Thymus (tissue), 11 donors: ENCODE data around the gene NKAIN4. TPM values are rescaled to one million over a fixed set of nuclear protein-coding genes. Genes with fewer than 3 reads are reported as not detected.
A peak's percentile ranks its signal among the peaks of the same experiment; 100 is the strongest.

Experiments
- DNase-seq, 9 donors: peaks; one replicate each; pipeline ENCODE4 v3.0.0-alpha.2; 2013; ENCODE audit warnings: low spot score in 9 of 9, low read depth in 6 of 9, missing footprints in 1 of 9
- H3K27ac ChIP-seq, 2 donors: one replicate each; pipeline ENCODE4 v1.5.1; 2013; ENCODE audit warnings: control low read depth in 1 of 2, low read depth in 1 of 2, low read length in 1 of 2, mild to moderate bottlenecking in 1 of 2, moderate library complexity in 1 of 2
- H3K27me3 ChIP-seq, 2 donors: one replicate each; pipeline ENCODE4 v1.5.1; 2013; ENCODE audit warnings: low read length in 1 of 2; ENCODE audit not compliant: control insufficient read depth in 2 of 2, insufficient read depth in 1 of 2
- H3K36me3 ChIP-seq, 2 donors: one replicate each; pipeline ENCODE4 v1.5.1; 2013; ENCODE audit warnings: low read length in 1 of 2, mild to moderate bottlenecking in 1 of 2, moderate library complexity in 1 of 2; ENCODE audit not compliant: control insufficient read depth in 2 of 2, insufficient read depth in 2 of 2
- H3K4me1 ChIP-seq, 2 donors: one replicate each; pipeline ENCODE4 v1.5.1; 2013; ENCODE audit warnings: low read length in 2 of 2; ENCODE audit not compliant: control insufficient read depth in 2 of 2, insufficient read depth in 2 of 2
- H3K4me3 ChIP-seq, 2 donors: one replicate each; pipeline ENCODE4 v1.5.1; 2013; ENCODE audit warnings: low read length in 2 of 2, control low read depth in 1 of 2, mild to moderate bottlenecking in 1 of 2
- H3K9me3 ChIP-seq, 2 donors: one replicate each; pipeline ENCODE4 v1.5.1; 2013; ENCODE audit warnings: low read length in 1 of 2, mild to moderate bottlenecking in 1 of 2; ENCODE audit not compliant: control insufficient read depth in 2 of 2, insufficient read depth in 1 of 2
- WGBS: extraction: QIAGEN DNeasy Blood & Tissue Kit; methylation state at CpG from one replicate; pipeline ENCODE4 v1.1.7; 2013; 5-methylcytosine and 5-hydroxymethylcytosine counted together
- polyA plus RNA-seq: library from polyadenylated mRNA; stranded (reverse); fragments of 200-250 nt; gene quantifications from one replicate; pipeline ENCODE4 v1.2.3, GENCODE V29; 2013
- total RNA-seq: library from RNA; stranded (reverse); fragments of 120-200 nt; gene quantifications from one replicate; pipeline ENCODE4 v1.2.4, GENCODE V29; 2013
- donor health status: healthy.

The NKAIN4 gene
- total and polyA plus RNA-seq, 2 donors: 2.2 to 8.5 TPM

DNA sequence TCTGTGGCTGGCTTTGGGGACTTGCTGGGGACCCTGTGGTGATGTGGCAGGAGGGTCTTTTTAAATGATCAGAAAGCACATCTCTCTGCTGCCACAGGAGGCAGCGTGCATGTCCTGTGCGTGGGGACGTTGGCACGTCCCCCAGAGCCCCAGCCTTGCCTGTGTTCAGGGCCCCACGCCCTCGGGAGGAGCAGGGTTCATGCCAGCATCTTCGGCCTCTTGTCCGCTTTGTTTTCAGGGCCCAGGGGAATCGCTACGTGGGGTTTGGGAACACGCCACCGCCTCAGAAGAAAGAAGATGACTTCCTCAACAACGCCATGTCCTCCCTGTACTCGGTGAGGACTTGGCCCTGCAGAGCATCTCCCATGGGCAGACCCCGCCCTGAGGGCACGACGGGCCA is 24.4 kb upstream of the NKAIN4 start:
- Histone ChIP-seq H3K4me3 (no peak overlapping the region), H3K9me3 (no peaks in the 10 kb centered on the region), H3K36me3 (peaks cover 45 to 76% of the 10 kb centered on the region in 2 donors), H3K27me3 (no peaks in the 10 kb centered on the region), H3K4me1 (peaks cover 3 to 12% of the 10 kb centered on the region in 2 donors), H3K27ac (no peak overlapping the region)
- no peak for DNase-seq
- 97% methylated on average over 17 of the region's 17 CpGs for WGBS

DNA sequence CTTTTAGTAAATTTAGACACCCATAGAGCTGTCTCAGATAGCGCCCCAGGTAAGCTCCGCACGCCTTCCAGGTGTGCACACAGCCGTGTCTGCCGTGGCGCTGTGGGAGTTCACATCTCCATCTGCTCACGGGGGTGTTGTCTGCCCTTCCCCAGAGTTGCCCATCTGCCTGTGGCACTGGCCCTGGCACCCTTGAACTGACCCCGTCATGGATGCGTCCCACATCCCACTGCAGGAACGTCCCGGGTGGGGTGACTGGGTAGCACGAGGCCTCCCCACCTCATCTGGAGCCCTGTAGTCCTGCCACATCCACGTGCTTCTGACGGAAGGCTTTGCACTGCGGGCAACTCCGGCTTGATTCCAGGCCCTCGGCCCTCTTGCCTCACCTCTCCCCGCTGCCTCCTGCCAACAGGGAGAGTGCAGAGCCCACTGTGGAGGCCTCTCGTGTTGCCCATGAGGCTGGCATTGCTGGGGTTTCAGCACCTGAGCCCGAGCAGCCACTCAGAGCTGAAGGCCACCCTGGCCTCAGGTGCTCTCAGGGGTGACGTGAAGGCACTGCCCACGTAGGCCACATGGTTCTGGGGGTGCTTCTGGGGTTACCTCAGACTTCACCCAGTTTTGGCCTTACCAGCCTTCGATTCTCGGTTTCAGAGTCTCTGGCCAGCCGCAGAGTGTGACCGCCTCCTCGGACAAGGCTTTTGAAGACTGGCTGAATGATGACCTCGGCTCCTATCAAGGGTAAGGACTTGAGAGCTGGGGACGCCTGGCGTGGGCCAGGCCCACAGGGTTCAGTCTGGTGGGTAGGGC is 23.4 kb upstream of the NKAIN4 start:
- Histone ChIP-seq H3K9me3 (no peaks in the 10 kb centered on the region), H3K36me3 (peaks cover 40 to 66% of the 10 kb centered on the region in 2 donors), H3K4me3 (no peak overlapping the region), H3K27ac (no peak overlapping the region), H3K4me1 (peaks cover 6 to 9% of the 10 kb centered on the region in 2 donors), H3K27me3 (no peaks in the 10 kb centered on the region)
- whole genome bisulfite sequencing: 98% methylated on average over 30 of the region's 30 CpGs
- DNase-seq: no peak

DNA sequence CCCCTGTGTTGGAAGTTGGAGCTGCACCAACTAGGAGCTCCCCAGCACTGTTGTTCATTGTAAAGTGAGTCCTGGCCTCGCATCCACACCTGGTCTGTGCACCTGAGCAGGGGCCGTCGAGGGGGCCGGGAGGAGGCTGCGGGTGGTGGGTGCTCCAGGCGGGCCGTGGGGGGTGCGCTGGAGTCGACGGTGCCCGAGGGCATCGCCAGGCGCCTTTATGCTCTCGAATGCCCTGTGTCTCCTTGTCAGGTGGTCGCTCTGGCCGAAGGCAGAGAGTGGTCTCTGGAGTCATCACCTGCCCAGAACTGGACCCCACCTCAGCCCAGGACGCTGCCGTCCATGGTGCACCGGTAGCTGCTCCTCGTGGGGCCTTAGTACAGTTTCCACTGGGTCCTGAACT is 22.7 kb upstream of the NKAIN4 start:
- H3K9me3 ChIP-seq: peaks cover 0 to 2% of the 10 kb centered on the region in 2 donors
- H3K4me3 ChIP-seq: no peak overlapping the region
- 98% methylated on average over 20 of the region's 20 CpGs for WGBS
- H3K27me3 ChIP-seq: peaks cover 0 to 2% of the 10 kb centered on the region in 2 donors
- DNase-seq: no peak
- H3K36me3 ChIP-seq: peaks cover 40 to 59% of the 10 kb centered on the region in 2 donors
- peaks cover 7 to 9% of the 10 kb centered on the region in 2 donors for H3K4me1 ChIP-seq
- no peak overlapping the region for H3K27ac ChIP-seq

DNA sequence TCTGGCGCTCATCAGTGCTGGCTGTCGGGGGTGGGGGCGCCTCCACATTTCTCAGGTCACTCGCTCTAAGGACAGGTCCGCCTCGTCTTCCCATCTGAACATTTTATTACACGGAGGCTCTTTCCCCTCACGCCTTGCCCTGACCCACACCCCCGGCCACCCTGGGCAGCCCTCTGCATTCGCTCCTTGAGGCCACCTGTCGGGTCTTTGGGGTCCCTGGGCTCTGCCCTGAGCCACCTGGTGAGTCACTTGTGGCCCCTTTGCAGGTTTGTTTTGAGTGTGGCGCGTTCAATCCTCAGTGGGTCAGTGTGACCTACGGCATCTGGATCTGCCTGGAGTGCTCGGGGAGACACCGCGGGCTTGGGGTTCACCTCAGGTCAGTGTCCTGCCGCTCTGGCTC is 21.6 kb upstream of the NKAIN4 start:
- peaks cover 9% of the 10 kb centered on the region in 2 donors for H3K4me1 ChIP-seq
- WGBS: 98% methylated on average over 18 of the region's 18 CpGs

DNA sequence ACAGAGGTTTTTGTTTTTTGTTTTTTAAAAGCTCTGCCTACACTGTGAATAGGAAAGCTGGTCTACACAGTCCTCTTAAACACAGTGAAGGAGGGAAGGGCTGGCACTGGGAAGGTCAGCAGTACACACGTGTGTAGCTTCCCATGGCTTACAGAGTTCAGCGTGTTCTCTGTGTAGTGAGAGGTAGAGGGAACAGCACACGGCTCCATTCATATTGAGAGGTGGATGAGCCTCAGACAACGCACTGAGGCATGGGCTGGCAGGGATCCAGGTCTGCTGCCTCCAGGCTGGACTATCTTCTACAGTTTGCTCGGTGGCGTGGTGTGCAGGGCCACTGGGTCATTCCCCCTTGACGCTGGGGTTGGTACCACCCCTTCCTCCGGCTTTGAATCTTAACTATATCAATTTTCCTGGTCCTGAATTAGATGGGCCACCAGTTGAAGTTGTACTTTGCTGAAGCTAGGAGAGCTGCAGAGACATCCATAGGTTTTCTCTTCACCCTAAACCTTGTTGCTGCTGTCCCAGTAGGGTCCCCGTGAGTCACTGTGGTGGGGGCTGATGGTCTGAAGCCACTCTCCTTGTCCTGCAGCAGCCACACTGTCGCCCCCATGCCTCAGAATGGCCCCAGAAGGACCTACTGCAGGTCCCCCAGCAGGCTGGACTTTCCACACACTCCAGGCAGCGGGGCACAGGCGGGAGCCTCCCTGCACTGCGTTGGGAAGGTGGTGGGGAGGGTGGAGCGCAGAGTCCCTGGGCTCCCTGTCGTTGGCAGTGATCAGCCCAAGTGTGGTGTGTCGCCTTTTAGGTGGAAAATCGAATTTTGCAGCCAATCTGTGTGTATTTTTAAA is 20.3 kb upstream of the NKAIN4 start:
- Histone ChIP-seq H3K27me3 (peaks cover 0 to 3% of the 10 kb centered on the region in 2 donors), H3K4me3 (no peak overlapping the region), H3K36me3 (peaks cover 33 to 43% of the 10 kb centered on the region in 2 donors), H3K27ac (no peak overlapping the region), H3K9me3 (peaks cover 0 to 2% of the 10 kb centered on the region in 2 donors), H3K4me1 (peaks cover 9% of the 10 kb centered on the region in 2 donors)
- no peak for DNase-seq
- 98% methylated on average over 17 of the region's 17 CpGs for WGBS

More for the DNA sequence above, 21.6 kb upstream of the NKAIN4 start:
- H3K9me3 ChIP-seq: peaks cover 0 to 2% of the 10 kb centered on the region in 2 donors
- no peak overlapping the region for H3K4me3 ChIP-seq
- peaks cover 40 to 50% of the 10 kb centered on the region in 2 donors for H3K36me3 ChIP-seq
- peaks cover 0 to 3% of the 10 kb centered on the region in 2 donors for H3K27me3 ChIP-seq
- no peak for DNase-seq
- H3K27ac ChIP-seq: no peak overlapping the region

DNA sequence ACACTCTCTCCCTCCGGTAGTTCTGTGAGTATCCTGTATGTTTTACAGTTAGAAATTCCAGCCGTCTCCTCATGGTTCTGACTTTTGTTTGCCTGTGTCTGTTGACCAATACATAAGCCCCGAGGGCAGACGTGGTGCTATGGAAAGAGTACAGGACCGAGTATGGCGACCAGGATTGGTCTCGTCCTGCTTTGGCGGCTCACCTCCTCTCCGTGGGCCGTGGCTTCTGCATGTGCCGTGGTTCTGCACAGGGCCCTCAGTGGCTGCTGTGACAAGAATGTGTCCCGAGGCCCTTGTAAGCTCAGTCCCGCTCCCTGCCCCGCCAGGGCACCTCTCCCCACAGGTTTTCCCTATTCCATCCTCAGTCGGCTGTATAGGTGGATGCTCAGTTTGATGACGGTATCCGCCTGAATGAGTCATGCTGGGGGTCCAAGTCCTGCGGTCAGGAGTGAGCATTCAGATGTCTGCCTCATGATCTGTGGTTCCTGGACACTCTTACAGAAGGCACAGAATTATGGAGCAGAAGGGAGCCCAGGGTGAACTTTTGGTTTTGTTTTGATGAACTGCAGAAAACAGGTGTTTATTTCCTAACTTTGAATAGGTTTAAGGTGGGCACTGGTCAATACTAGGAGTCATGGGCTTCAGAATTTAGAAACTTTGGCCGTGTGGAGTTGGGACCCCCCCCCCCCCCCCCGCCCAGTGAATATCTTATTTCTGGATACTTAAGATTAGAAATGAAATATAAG is 19.5 kb upstream of the NKAIN4 start:
- H3K4me1 ChIP-seq: peaks cover 9 to 13% of the 10 kb centered on the region in 2 donors
- H3K27ac ChIP-seq: no peak overlapping the region
- H3K4me3 ChIP-seq: peak overlapping the region; percentile 57 to 89
- DNase-seq: no peak
- H3K27me3 ChIP-seq: peaks cover 0 to 6% of the 10 kb centered on the region in 2 donors
- H3K9me3 ChIP-seq: peaks cover 0 to 2% of the 10 kb centered on the region in 2 donors
- WGBS: 75% methylated on average over 20 of the region's 20 CpGs
- H3K36me3 ChIP-seq: peaks cover 31 to 35% of the 10 kb centered on the region in 2 donors

DNA sequence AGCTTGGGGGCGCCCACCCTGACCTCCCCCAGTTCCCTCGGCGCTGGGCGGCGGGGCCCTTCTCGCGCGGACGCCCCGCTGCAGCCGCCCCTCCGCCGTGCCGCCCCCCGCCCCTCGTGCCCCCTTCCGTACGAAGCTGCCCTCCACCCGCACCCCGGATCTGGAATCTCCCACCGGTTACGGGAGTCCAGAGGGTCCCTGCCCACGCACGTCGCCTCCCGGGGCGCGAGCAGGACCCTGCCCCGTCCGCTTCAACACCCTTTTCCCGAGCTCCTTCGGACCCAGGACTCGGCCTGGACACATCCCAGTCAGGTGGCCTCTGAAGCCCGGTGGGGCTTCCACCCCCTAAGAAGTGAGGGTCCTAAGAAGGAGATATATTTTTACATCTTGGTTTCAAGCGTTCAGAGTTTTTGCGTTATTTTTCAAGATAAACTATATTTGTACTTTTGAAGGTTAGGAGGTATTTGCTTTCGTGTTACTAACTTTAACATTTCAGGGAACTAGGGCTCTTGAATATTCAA is 18.9 kb upstream of the NKAIN4 start:
- WGBS: under 1% methylated on average over 37 of the region's 37 CpGs
- Histone ChIP-seq H3K9me3 (peaks cover 0 to 2% of the 10 kb centered on the region in 2 donors), H3K27ac (no peak overlapping the region), H3K4me3 (peak overlapping the region; percentile 57 to 89), H3K36me3 (peaks cover 26 to 28% of the 10 kb centered on the region in 2 donors), H3K4me1 (peaks cover 9 to 16% of the 10 kb centered on the region in 2 donors), H3K27me3 (peaks cover 0 to 12% of the 10 kb centered on the region in 2 donors)
- DNase-seq: no peak

DNA sequence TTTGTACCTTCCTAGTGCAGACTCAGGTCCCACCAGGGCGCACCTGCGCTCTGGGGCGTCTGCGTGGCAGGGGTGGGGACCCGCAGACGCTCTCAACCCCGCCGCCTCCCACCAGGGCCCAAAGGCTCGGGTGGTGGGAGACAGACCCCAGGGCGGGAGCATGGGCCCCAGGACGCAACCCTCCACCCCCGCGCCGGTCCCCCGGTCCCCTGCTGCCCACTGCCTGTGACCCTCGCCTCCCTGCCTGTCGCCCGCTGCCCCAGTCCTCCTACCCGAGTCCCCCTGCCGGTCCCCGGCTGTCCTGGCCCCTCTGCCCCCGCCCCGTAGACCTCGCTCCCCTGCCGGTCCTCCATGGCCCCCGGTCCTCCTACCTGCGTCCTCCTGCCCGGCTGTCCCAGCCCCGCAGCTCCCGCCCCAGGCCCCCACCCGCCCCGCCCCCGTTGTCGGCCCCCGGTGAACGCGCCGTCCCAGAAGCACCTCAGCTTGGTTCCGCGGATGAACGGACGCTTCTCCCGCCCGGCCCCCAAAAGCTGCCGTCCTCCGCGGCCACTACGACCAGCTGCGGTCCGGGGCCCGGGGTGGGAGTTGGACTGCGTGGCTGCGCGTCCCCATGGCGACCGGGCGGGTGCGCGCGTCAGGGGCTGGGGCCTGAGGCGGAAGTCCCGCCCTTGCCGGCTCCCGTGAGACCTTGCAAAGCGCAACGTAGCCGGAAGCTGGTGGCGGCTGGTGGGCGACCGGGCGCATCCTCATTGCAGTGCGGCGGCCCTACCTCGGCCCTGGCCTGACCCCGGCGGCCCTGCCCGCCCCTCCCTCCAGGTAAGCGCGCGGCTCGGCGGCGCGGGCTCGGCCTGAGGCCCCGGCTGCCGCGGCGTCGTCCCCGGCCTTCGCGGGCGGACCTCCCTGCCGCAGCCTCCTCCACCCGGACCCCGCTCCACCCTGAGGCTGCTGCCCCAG is 18.1 kb upstream of the NKAIN4 start, which contains the start of gene ARFGAP1:
ARFGAP1 (plus strand) TSS at position 709 of the 954 bp plus-strand sequence. CDS start 2,768 bp downstream, outside the sequence.
- Histone ChIP-seq H3K36me3 (peaks cover 20 to 21% of the 10 kb centered on the region in 2 donors), H3K4me1 (peaks cover 9 to 16% of the 10 kb centered on the region in 2 donors), H3K4me3 (peak within 1 kb of the TSS; percentile 57 to 89), H3K27ac (no peak within 1 kb of the TSS), H3K27me3 (peaks cover 0 to 20% of the 10 kb centered on the region in 2 donors), H3K9me3 (peaks cover 0 to 2% of the 10 kb centered on the region in 2 donors)
- peak; percentile 65 to 91 (median 81) for DNase-seq
- WGBS: 1% methylated on average over 97 of the region's 97 CpGs
